ENCODE results near the gene MBLAC1.

MBLAC1 gene

GRCh38 chr7:100169147-100169850 lies 42.5 kb downstream of the MBLAC1 start:
- no peak for DNase-seq (ENCODE audit: low read depth in 2 of 3, low spot score in 1 of 3)

- no peak for DNase-seq (ENCODE audit: low read depth in 2 of 3, low spot score in 1 of 3)
These were observed 43.5 kb downstream of the MBLAC1 start for GRCh38 chr7:100170101-100170897.

GRCh38 chr7:100171087-100171681 lies 44.4 kb downstream of the MBLAC1 start:
- no peak for DNase-seq (ENCODE audit: low read depth in 2 of 3, low spot score in 1 of 3)

- no peak for DNase-seq (ENCODE audit: low read depth in 2 of 3, low spot score in 1 of 3)
These were observed 45.1 kb downstream of the MBLAC1 start for GRCh38 chr7:100171840-100172239.

GRCh38 chr7:100173806-100174495 lies 47.2 kb downstream of the MBLAC1 start:
- no peak for DNase-seq (ENCODE audit: low read depth in 2 of 3, low spot score in 1 of 3)

GRCh38 chr7:100174582-100174981 lies 47.8 kb downstream of the MBLAC1 start:
- DNase-seq (ENCODE audit: low read depth in 2 of 3, low spot score in 1 of 3) = no peak

DNA sequence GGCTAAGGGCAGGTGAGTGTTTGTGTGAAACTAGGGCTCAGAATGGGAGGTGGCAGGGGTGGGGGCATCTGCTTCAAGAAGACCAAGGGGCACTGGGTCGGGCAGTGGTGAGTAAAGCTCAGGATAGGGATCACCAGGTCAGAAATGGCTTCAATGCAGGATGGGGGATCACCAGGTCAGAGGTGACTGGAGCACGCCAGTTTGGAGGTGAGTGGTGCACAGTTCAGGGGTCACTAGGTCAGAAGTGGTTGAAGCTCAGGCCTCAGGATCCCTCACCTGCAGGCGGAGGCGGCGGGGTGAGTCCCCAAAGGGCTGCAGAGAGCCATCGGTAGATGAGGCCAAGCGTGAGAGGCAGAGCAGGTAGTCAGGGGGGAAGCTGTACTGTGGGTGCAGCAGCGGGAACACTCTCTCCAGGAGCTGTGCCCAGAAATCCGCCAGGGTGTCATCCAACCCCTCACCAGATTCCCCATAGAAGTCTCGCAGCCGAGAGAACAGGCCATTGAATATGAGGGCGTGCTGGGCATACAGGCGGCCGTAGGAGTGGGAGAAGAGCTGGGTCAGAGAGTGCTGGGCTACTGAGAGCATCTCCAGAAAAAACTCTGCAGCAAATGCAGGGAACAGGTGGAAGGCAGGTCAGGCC lies 48.6 kb downstream of the MBLAC1 start:
- no peak for DNase-seq (ENCODE audit: low read depth in 2 of 3, low spot score in 1 of 3)

DNA sequence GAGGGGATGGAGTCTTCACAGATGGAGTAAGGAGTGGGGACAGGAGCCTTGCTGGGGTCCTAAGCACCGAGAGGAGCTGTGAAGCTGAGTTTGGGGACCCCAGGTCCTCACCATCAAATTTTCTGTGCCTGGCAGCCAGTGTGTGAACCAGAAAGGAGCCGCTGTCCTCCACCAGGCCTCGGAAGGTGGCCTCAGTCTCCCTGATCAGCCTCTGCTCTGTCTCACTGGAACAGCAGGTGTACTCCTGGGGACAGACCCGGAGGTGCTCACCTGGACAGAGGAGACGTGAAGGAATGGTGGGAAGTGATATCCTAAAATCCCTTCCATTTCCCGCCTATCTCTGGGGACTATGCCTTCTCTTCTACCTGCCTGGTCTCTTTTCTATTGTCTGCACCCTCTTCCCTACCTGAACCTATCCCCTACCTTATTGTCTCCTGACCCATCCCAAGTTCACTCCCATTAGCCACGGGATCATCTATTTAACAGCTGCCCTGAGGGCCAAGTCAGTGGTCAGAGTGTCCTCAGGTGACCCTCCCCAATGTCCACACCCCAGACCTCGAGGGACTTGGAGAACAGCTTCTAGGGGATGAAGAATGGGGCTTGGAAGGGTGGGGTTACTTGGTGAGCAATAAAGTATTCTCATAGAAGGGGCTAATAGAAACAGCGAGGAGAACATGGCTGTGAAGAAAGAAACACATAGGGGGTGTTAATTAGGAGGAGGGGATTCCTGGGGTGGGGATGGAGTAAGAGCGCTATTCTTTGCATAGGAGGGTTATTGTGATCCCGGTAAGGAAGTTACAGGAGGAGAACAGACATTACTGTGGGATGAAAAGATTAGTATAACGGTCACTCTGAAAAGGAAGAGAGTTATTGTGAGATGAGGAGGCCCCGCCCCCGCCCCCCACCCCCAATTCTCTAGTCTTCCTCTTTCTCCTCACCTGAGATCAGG lies 49.6 kb downstream of the MBLAC1 start:
- DNase-seq (ENCODE audit: low read depth in 2 of 3, low spot score in 1 of 3) = no peak

GRCh38 chr7:100177045-100178001 lies 50.6 kb downstream of the MBLAC1 start, which contains the start of the genes GPC2 and STAG3:
Gene GPC2 (minus strand): TSS chr7:100177381. CDS start chr7:100177199, 182 bp downstream.
Gene STAG3 (plus strand): TSS chr7:100177918. CDS start chr7:100180557, 2,639 bp downstream.
- DNase-seq (ENCODE audit: low read depth in 2 of 3, low spot score in 1 of 3) = peak; percentile 96 to 100 (median 99)

All from stimulated activated CD4-positive, alpha-beta T cell treated with anti-CD3 and anti-CD28 coated beads, Interleukin-12 subunit alpha, Interleukin-12 subunit beta, amount 100 ng/mL, for 48 hours (primary cell).